SU-DHL-6 (cell line): ENCODE results near the gene SMARCA4.

Experiments
- EZH2phosphoT487 ChIP-seq: fragments of 200-600 bp; sonication (generic), shearing (Covaris generic); conservative IDR thresholded peaks from 2 replicates; pipeline ENCODE4 v1.6.1; 2018; ENCODE audit warnings: mild to moderate bottlenecking, antibody characterized with exemption, low read length, moderate library complexity, mixed read lengths
- TF ChIP-seq, protein P1 (sequence below): fragments of 200-600 bp; sonication (generic); IDR thresholded peaks from one replicate; pipeline ENCODE4 v1.5.1; 2017; ENCODE audit warnings: antibody characterized with exemption, mild to moderate bottlenecking, low read length, moderate library complexity; ENCODE audit not compliant: insufficient read depth, poor library complexity, severe bottlenecking

DNA sequence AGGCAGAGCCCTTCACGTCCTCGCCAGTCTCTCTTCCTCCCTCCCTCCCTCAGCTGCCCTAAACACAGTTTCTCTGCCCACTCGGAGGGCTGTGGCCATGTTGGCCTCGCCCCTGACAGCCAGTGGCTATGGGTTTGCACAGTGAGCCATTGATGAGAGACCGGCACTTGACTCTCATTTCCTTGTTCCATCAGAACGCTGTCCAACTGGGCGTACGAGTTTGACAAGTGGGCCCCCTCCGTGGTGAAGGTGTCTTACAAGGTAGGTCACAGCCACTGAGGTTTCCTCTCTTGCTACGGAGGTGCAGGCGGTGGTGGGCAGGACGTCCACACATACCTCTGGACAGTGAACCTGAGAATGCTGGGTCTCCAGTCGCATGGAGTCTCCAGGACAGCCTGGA, 57.9 kb downstream of the SMARCA4 start:
- TF ChIP-seq, protein P1, sequence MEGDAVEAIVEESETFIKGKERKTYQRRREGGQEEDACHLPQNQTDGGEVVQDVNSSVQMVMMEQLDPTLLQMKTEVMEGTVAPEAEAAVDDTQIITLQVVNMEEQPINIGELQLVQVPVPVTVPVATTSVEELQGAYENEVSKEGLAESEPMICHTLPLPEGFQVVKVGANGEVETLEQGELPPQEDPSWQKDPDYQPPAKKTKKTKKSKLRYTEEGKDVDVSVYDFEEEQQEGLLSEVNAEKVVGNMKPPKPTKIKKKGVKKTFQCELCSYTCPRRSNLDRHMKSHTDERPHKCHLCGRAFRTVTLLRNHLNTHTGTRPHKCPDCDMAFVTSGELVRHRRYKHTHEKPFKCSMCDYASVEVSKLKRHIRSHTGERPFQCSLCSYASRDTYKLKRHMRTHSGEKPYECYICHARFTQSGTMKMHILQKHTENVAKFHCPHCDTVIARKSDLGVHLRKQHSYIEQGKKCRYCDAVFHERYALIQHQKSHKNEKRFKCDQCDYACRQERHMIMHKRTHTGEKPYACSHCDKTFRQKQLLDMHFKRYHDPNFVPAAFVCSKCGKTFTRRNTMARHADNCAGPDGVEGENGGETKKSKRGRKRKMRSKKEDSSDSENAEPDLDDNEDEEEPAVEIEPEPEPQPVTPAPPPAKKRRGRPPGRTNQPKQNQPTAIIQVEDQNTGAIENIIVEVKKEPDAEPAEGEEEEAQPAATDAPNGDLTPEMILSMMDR = no peak
- TF ChIP-seq EZH2phosphoT487 = no peak
